ENCODE measurements around the gene SIX4. TPM values are rescaled to one million over a fixed set of nuclear protein-coding genes. Genes with fewer than 3 reads are reported as not detected.
"Not testable (repeated sequence)": the region's sequence is repeated elsewhere in the genome, so short reads cannot be mapped to it uniquely, and the experiment has no call there.

SIX4 gene
- total RNA-seq, 1 experiment from 2014 or later = 26.5 TPM

GRCh38 chr14:60732840-60733483 lies 8.8 kb upstream of the SIX4 start:
- Mint-ChIP-seq H3K4me3 (no peak overlapping the region), H3K27me3 (ENCODE audit: low read depth) (peaks cover 7% of the 10 kb centered on the region), H3K9me3 (no peaks in the 10 kb centered on the region; a peak in 1 of 5 replicates), H3K4me1 (peaks cover 11 to 17% of the 10 kb centered on the region in 2 experiments), H3K27ac (no peak overlapping the region), H3K36me3 (ENCODE audit: insufficient read depth in 1 of 3, low read depth in 3 of 3) (peaks cover 0 to 3% (median 0%) of the 10 kb centered on the region in 3 experiments; a peak in 2 of 7 replicates)
- H2AFZ ChIP-seq (ENCODE audit: low read length) = no peak overlapping the region
- H3K9ac ChIP-seq (ENCODE audit: extremely low read depth, insufficient read length, low read length) = no peak overlapping the region
- H3K23ac ChIP-seq (ENCODE audit: insufficient read length, low read depth, low read length) = no peak overlapping the region
- no peak overlapping the region for H3K4ac ChIP-seq (ENCODE audit: low read depth, low read length)
- no peak overlapping the region for H3K14ac ChIP-seq (ENCODE audit: insufficient read depth, low read length)
- H4K5ac ChIP-seq (ENCODE audit: insufficient read length, low read depth, low read length) = no peak overlapping the region
- H4K8ac ChIP-seq (replicated peaks; ENCODE audit: insufficient read length, low read depth, low read length) = no peak overlapping the region
- DNase-seq = no peak
- no peaks in the 10 kb centered on the region for H3K9me3 ChIP-seq (ENCODE audit: control insufficient read depth, low read depth, low read length)
- no peaks in the 10 kb centered on the region for H3K4me1 ChIP-seq (ENCODE audit: insufficient read depth, low read length)
- H2AK5ac ChIP-seq (ENCODE audit: insufficient read length, low read length) = no peak overlapping the region
- H3K27ac ChIP-seq (ENCODE audit: insufficient read length, low read depth, low read length) = no peak overlapping the region
- H3K56ac ChIP-seq (ENCODE audit: insufficient read length, low read depth, low read length) = no peak overlapping the region
- no peaks in the 10 kb centered on the region for H4K20me1 ChIP-seq (ENCODE audit: control insufficient read depth, insufficient read depth, insufficient read length)
- H3K18ac ChIP-seq (ENCODE audit: insufficient read length, low read depth, low read length) = no peak overlapping the region
- H3K23me2 ChIP-seq (ENCODE audit: insufficient read length, low read depth, low read length, poor library complexity, severe bottlenecking) = peaks cover 3% of the 10 kb centered on the region
- no peak overlapping the region for H3T11ph ChIP-seq (ENCODE audit: low read length)
- no peak overlapping the region for H2BK15ac ChIP-seq (ENCODE audit: low read depth, low read length)
- H2BK120ac ChIP-seq (ENCODE audit: low read depth, low read length, poor library complexity, severe bottlenecking) = no peak overlapping the region
- no peak overlapping the region for H4K91ac ChIP-seq (ENCODE audit: insufficient read length, low read depth, low read length)
- WGBS (ENCODE audit: extremely low coverage, insufficient read length, low lambda C conversion rate) = no CpG with 5 or more reads among the region's 4 CpGs
- no peak overlapping the region for H2BK5ac ChIP-seq (ENCODE audit: insufficient read length, low read length)
- no peaks in the 10 kb centered on the region for H3K79me1 ChIP-seq (ENCODE audit: insufficient read depth, low read depth, low read length, poor library complexity, severe bottlenecking)
- TF ChIP-seq CTCF (conservative IDR thresholded peaks at IDR 0.05) = no peak
- H3K27me3 ChIP-seq (ENCODE audit: insufficient read depth, low read length) = no peaks in the 10 kb centered on the region
- peaks cover 3% of the 10 kb centered on the region; the same call in 1 of the 2 replicates for H3K79me2 ChIP-seq (ENCODE audit: insufficient read depth, low read length)
- H3K4me2 ChIP-seq (ENCODE audit: insufficient read depth, insufficient read length, low read length) = no peak overlapping the region
- H2BK20ac ChIP-seq (ENCODE audit: low read depth, low read length, poor library complexity, severe bottlenecking) = no peak overlapping the region
- H2BK12ac ChIP-seq (ENCODE audit: insufficient read length, low read depth, low read length) = no peak overlapping the region

GRCh38 chr14:60731291-60731690 lies 7.1 kb upstream of the SIX4 start:
- H4K5ac ChIP-seq (ENCODE audit: insufficient read length, low read depth, low read length); H3K27me3 Mint-ChIP-seq (ENCODE audit: low read depth); H3K36me3 Mint-ChIP-seq (ENCODE audit: insufficient read depth in 1 of 3, low read depth in 3 of 3); H3K4ac ChIP-seq (ENCODE audit: low read depth, low read length); H2BK12ac ChIP-seq (ENCODE audit: insufficient read length, low read depth, low read length); H4K91ac ChIP-seq (ENCODE audit: insufficient read length, low read depth, low read length); H3K4me3 Mint-ChIP-seq; H4K20me1 ChIP-seq (ENCODE audit: control insufficient read depth, insufficient read depth, insufficient read length); H3K79me2 ChIP-seq (ENCODE audit: insufficient read depth, low read length); H3K27ac ChIP-seq (ENCODE audit: insufficient read length, low read depth, low read length); H2BK120ac ChIP-seq (ENCODE audit: low read depth, low read length, poor library complexity, severe bottlenecking); H3K9me3 ChIP-seq (ENCODE audit: control insufficient read depth, low read depth, low read length); H3K4me2 ChIP-seq (ENCODE audit: insufficient read depth, insufficient read length, low read length); H3K18ac ChIP-seq (ENCODE audit: insufficient read length, low read depth, low read length); H3K9me3 Mint-ChIP-seq; H3K14ac ChIP-seq (ENCODE audit: insufficient read depth, low read length); H3K27ac Mint-ChIP-seq; H3K23me2 ChIP-seq (ENCODE audit: insufficient read length, low read depth, low read length, poor library complexity, severe bottlenecking); H3K9ac ChIP-seq (ENCODE audit: extremely low read depth, insufficient read length, low read length); H2BK5ac ChIP-seq (ENCODE audit: insufficient read length, low read length); H4K8ac ChIP-seq (replicated peaks; ENCODE audit: insufficient read length, low read depth, low read length); H3K4me1 ChIP-seq (ENCODE audit: insufficient read depth, low read length); H2BK20ac ChIP-seq (ENCODE audit: low read depth, low read length, poor library complexity, severe bottlenecking); H3K79me1 ChIP-seq (ENCODE audit: insufficient read depth, low read depth, low read length, poor library complexity, severe bottlenecking); H2BK15ac ChIP-seq (ENCODE audit: low read depth, low read length); DNase-seq; H3K56ac ChIP-seq (ENCODE audit: insufficient read length, low read depth, low read length); H2AFZ ChIP-seq (ENCODE audit: low read length); H2AK5ac ChIP-seq (ENCODE audit: insufficient read length, low read length); H3T11ph ChIP-seq (ENCODE audit: low read length); H3K27me3 ChIP-seq (ENCODE audit: insufficient read depth, low read length); H3K23ac ChIP-seq (ENCODE audit: insufficient read length, low read depth, low read length): not testable (repeated sequence)
- peaks cover 9 to 16% of the 10 kb centered on the region in 2 experiments for H3K4me1 Mint-ChIP-seq
- WGBS (ENCODE audit: extremely low coverage, insufficient read length, low lambda C conversion rate) = no CpG with 5 or more reads among the region's 5 CpGs
